HepG2 (cell line): Measurements from ENCODE around the gene NDE1. TPM values are rescaled to one million over a fixed set of nuclear protein-coding genes. Genes with fewer than 3 reads are reported as not detected.
A peak's percentile ranks its signal among the peaks of the same experiment; 100 is the strongest.

ENCODE experiments used
- BHLHE40 ChIP-seq: IDR thresholded peaks from 2 replicates; pipeline ENCODE4 v1.6.1; 2011; ENCODE audit warnings: low read length, improper control_type of control experiment
- ERF ChIP-seq: IDR thresholded peaks from 2 replicates; pipeline ENCODE4 v1.6.1; 2018; ENCODE audit warnings: missing biosample characterization, missing genetic modification reagents
- ETV6 ChIP-seq: sonication (generic); formaldehyde crosslinking; conservative IDR thresholded peaks from 2 replicates; pipeline ENCODE4 v1.4.0; 2020; ENCODE audit warnings: missing genetic modification reagents
- HOXD1 ChIP-seq: sonication (generic); formaldehyde crosslinking; IDR thresholded peaks from 2 replicates; pipeline ENCODE4 v1.5.0; 2020; ENCODE audit warnings: missing genetic modification reagents
- IKZF4 ChIP-seq: sonication (generic); formaldehyde crosslinking; IDR thresholded peaks from 2 replicates; pipeline ENCODE4 v1.5.1; 2020; ENCODE audit warnings: borderline replicate concordance, mild to moderate bottlenecking, low read depth, missing genetic modification reagents; ENCODE audit errors: not compliant biosample characterization
- KDM5B ChIP-seq: sonication (generic); formaldehyde crosslinking; IDR thresholded peaks from 2 replicates; pipeline ENCODE4 v1.4.0; 2020; ENCODE audit warnings: missing genetic modification reagents, mild to moderate bottlenecking, borderline replicate concordance
- NR3C1 ChIP-seq: sonication (generic); formaldehyde crosslinking; IDR thresholded peaks from 2 replicates; pipeline ENCODE4 v1.4.0; 2020; ENCODE audit warnings: missing genetic modification reagents
- RELA ChIP-seq: sonication (generic); formaldehyde crosslinking; IDR thresholded peaks from 2 replicates; pipeline ENCODE4 v1.4.0; 2020; ENCODE audit warnings: missing genetic modification reagents
- SMAD9 ChIP-seq: sonication (generic); formaldehyde crosslinking; IDR thresholded peaks from 2 replicates; pipeline ENCODE4 v1.5.1; 2020; ENCODE audit warnings: mild to moderate bottlenecking, missing genetic modification reagents
- SMARCC2 ChIP-seq: fragments of 450-650 bp; IDR thresholded peaks from 2 replicates; pipeline ENCODE4 v1.6.1; 2017; ENCODE audit warnings: antibody characterized with exemption, mild to moderate bottlenecking
- THYN1 ChIP-seq: sonication (generic); formaldehyde crosslinking; IDR thresholded peaks from 2 replicates; pipeline ENCODE4 v1.8.1; 2023; ENCODE audit warnings: low read depth, mild to moderate bottlenecking, moderate library complexity, missing genetic modification reagents, borderline replicate concordance
- TP53 ChIP-seq: sonication (generic); formaldehyde crosslinking; conservative IDR thresholded peaks from 2 replicates; pipeline ENCODE4 v1.4.0; 2020; ENCODE audit warnings: missing genetic modification reagents
- ZBTB20 ChIP-seq: sonication (generic); formaldehyde crosslinking; IDR thresholded peaks from 2 replicates; pipeline ENCODE4 v1.8.1; 2023; ENCODE audit warnings: missing genetic modification reagents, low read depth, mild to moderate bottlenecking, borderline replicate concordance
- ZNF138 ChIP-seq: sonication (generic); formaldehyde crosslinking; IDR thresholded peaks from 2 replicates; pipeline ENCODE4 v1.5.0; 2020; ENCODE audit warnings: mild to moderate bottlenecking, low read depth, missing genetic modification reagents
- ZNF207 ChIP-seq: fragments of 450-650 bp; IDR thresholded peaks from 2 replicates; pipeline ENCODE4 v1.6.1; 2016; ENCODE audit warnings: antibody characterized with exemption, borderline replicate concordance
- ZNF432 ChIP-seq: sonication (generic); formaldehyde crosslinking; IDR thresholded peaks from 2 replicates; pipeline ENCODE4 v1.5.0; 2020; ENCODE audit warnings: missing genetic modification reagents, mild to moderate bottlenecking, borderline replicate concordance
- ZNF543 ChIP-seq: sonication (generic); formaldehyde crosslinking; IDR thresholded peaks from 2 replicates; pipeline ENCODE4 v1.4.0; 2020; ENCODE audit warnings: mild to moderate bottlenecking, missing genetic modification reagents
- ZNF562 ChIP-seq: sonication (generic); formaldehyde crosslinking; IDR thresholded peaks from 2 replicates; pipeline ENCODE4 v1.8.0; 2022; ENCODE audit warnings: missing genetic modification reagents, borderline replicate concordance
- ZNF883 ChIP-seq: sonication (generic); formaldehyde crosslinking; IDR thresholded peaks from 2 replicates; pipeline ENCODE4 v1.5.1; 2020; ENCODE audit warnings: mild to moderate bottlenecking, missing genetic modification reagents; ENCODE audit errors: not compliant biosample characterization
- polyA plus RNA-seq, 8 experiments: library from polyadenylated mRNA; depleted of rRNA in 3 of 8; stranded (reverse) in 7 of 8; unstranded in 1 of 8; fragments of >200 nt; fragmentation: Illumina TruSeq in 4 of 8; extraction: Trizol in 4 of 8; gene quantifications; 2 replicates each; pipeline versions ENCODE4 v1.2.1 to v1.2.3, GENCODE V29; 2011 to 2016; ENCODE audit warnings: low read depth in 4 of 8, missing spikeins in 1 of 8, mixed read lengths in 1 of 8; ENCODE audit not compliant: insufficient read depth in 1 of 8
- total RNA-seq, 5 experiments: library from RNA; depleted of rRNA; stranded (reverse); fragments of >200 nt; fragmentation: Illumina TruSeq; extraction: Trizol; gene quantifications; 2 replicates each; pipeline ENCODE4 v1.2.3, GENCODE V29; 2016; ENCODE audit warnings: low read depth in 1 of 5
- TF ChIP-seq, protein P1 (sequence below): sonication (generic); formaldehyde crosslinking; conservative IDR thresholded peaks from 2 replicates; pipeline ENCODE4 v1.4.0; 2020; ENCODE audit warnings: missing genetic modification reagents
- TF ChIP-seq, protein P2 (sequence below): sonication (generic); formaldehyde crosslinking; IDR thresholded peaks from 2 replicates; pipeline ENCODE4 v1.5.1; 2020; ENCODE audit warnings: missing genetic modification reagents, mild to moderate bottlenecking, borderline replicate concordance
- TF ChIP-seq, protein P3 (sequence below): sonication (generic); formaldehyde crosslinking; IDR thresholded peaks from 2 replicates; pipeline ENCODE4 v1.5.1; 2020; ENCODE audit warnings: missing genetic modification reagents, mild to moderate bottlenecking, borderline replicate concordance

NDE1 gene
- total and polyA plus RNA-seq, 2 of the 13 experiments (the other 11 are each of a cell fraction or from before 2014, with no cell fraction given): 40.9 to 72.5 TPM

DNA sequence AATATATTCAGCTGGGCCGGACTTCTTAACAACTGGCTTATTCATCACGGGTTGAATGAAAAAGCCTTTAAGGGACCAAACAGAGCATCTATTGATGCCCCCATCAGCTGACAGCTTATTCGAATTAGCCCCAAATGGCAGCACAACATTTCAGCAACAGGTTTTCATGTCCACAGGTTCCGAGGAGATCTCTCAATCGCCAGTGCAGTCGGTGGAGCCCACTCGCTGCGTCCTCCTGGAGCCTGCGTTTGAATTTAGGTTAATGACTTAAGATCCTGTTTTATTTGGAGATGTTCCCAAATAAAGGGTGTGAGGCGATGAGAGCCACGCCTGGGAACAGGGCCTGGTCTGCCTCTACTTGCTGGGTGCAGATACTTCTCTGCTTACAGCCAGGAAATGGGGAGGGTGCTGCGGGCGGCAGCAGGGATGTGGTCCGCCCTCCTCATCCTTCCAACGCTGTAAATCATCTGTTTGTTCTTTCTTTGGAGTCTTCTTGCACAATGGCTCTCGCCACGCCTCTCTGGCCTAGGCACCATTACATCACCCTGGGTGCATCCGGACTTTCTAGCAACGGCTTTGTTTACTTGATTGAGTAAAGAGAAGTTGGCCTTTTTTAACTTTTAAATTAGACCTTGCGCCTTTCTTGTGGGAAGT is 22.6 kb downstream of the NDE1 start (continued):
- TF ChIP-seq, protein P1, sequence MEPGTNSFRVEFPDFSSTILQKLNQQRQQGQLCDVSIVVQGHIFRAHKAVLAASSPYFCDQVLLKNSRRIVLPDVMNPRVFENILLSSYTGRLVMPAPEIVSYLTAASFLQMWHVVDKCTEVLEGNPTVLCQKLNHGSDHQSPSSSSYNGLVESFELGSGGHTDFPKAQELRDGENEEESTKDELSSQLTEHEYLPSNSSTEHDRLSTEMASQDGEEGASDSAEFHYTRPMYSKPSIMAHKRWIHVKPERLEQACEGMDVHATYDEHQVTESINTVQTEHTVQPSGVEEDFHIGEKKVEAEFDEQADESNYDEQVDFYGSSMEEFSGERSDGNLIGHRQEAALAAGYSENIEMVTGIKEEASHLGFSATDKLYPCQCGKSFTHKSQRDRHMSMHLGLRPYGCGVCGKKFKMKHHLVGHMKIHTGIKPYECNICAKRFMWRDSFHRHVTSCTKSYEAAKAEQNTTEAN: peak; percentile 86
- TF ChIP-seq ZNF562 (no peak), ZNF207 (no peak), ZBTB20 (CRISPR knock-in tag) (peak; percentile 91; the same call in 1 of the 2 replicates), THYN1 (CRISPR knock-in tag) (no peak), SMAD9 (CRISPR knock-in tag) (no peak), ZNF543 (CRISPR knock-in tag) (peak; percentile 92), ZNF138 (CRISPR knock-in tag) (no peak), ZNF432 (CRISPR knock-in tag) (no peak), ZNF883 (peak; percentile 10), KDM5B (CRISPR knock-in tag) (peak; percentile 75; the same call in 1 of the 2 replicates), BHLHE40 (peak; percentile 58), TP53 (CRISPR knock-in tag) (peak; percentile 83; the same call in 1 of the 2 replicates), RELA (peak; percentile 73; the same call in 1 of the 2 replicates), NR3C1 (no peak), SMARCC2 (0 out of 2 replicates have a peak, but pooled peaks have one; percentile 20), ETV6 (CRISPR knock-in tag) (peak; percentile 78; the same call in 1 of the 2 replicates), HOXD1 (CRISPR knock-in tag) (peak; percentile 92; the same call in 1 of the 2 replicates), IKZF4 (CRISPR knock-in tag) (peak; percentile 47), ERF (peak; percentile 100)
- TF ChIP-seq, protein P2, sequence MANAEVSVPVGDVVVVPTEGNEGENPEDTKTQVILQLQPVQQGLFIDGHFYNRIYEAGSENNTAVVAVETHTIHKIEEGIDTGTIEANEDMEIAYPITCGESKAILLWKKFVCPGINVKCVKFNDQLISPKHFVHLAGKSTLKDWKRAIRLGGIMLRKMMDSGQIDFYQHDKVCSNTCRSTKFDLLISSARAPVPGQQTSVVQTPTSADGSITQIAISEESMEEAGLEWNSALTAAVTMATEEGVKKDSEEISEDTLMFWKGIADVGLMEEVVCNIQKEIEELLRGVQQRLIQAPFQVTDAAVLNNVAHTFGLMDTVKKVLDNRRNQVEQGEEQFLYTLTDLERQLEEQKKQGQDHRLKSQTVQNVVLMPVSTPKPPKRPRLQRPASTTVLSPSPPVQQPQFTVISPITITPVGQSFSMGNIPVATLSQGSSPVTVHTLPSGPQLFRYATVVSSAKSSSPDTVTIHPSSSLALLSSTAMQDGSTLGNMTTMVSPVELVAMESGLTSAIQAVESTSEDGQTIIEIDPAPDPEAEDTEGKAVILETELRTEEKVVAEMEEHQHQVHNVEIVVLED: peak; percentile 67
- TF ChIP-seq, protein P3, sequence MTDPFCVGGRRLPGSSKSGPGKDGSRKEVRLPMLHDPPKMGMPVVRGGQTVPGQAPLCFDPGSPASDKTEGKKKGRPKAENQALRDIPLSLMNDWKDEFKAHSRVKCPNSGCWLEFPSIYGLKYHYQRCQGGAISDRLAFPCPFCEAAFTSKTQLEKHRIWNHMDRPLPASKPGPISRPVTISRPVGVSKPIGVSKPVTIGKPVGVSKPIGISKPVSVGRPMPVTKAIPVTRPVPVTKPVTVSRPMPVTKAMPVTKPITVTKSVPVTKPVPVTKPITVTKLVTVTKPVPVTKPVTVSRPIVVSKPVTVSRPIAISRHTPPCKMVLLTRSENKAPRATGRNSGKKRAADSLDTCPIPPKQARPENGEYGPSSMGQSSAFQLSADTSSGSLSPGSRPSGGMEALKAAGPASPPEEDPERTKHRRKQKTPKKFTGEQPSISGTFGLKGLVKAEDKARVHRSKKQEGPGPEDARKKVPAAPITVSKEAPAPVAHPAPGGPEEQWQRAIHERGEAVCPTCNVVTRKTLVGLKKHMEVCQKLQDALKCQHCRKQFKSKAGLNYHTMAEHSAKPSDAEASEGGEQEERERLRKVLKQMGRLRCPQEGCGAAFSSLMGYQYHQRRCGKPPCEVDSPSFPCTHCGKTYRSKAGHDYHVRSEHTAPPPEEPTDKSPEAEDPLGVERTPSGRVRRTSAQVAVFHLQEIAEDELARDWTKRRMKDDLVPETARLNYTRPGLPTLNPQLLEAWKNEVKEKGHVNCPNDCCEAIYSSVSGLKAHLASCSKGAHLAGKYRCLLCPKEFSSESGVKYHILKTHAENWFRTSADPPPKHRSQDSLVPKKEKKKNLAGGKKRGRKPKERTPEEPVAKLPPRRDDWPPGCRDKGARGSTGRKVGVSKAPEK (CRISPR knock-in tag): no peak
